ENCODE data around the gene OPALIN.

DNA sequence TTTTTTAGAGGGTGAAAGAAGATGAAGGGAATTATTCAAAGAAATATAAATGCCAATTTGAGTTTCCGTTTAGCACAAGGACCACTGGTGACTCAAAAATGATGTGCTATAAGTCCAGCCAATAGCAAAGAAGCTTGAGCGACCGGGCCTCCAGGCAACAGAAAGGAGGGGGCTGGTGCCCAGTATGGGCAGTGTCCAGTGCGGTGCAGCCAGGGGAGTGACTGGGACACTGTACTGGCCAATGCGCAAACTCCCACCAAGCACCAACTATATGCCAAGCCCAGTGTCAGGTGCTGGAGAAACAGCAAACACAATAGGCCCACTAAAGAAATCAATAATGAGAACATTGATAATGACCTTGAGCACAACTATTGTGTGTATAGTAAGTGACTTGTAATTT, 10.2 kb upstream of the OPALIN start:
- TF ChIP-seq JUN (IDR thresholded peaks at IDR 0.05; ENCODE audit: borderline replicate concordance, insufficient read depth, insufficient read length, low read depth) (no peak), CTCF (IDR thresholded peaks at IDR 0.05; ENCODE audit: extremely low read depth in 1 of 2, insufficient read depth in 1 of 2, low read depth in 1 of 2, low read length in 2 of 2) (no peak), POLR2A (IDR thresholded peaks at IDR 0.05; ENCODE audit: low read depth, low read length) (no peak), POLR2AphosphoS5 (IDR thresholded peaks at IDR 0.05; ENCODE audit: insufficient read depth, low read depth, low read length) (no peak)

Measured in endothelial cell of umbilical vein (primary cell).